Stimulated activated naive CD4-positive, alpha-beta T cell treated with Interleukin-2 at 50 U/mL for 16 hours (primary cell): ENCODE results near the gene SORT1.
"Not testable (repeated sequence)": the region's sequence is repeated elsewhere in the genome, so short reads cannot be mapped to it uniquely, and the experiment has no call there.

Experiments
- DNase-seq: peaks from one replicate; lab custom pipeline; 2025; lab: John Stamatoyannopoulos, UW

SORT1 gene

DNA sequence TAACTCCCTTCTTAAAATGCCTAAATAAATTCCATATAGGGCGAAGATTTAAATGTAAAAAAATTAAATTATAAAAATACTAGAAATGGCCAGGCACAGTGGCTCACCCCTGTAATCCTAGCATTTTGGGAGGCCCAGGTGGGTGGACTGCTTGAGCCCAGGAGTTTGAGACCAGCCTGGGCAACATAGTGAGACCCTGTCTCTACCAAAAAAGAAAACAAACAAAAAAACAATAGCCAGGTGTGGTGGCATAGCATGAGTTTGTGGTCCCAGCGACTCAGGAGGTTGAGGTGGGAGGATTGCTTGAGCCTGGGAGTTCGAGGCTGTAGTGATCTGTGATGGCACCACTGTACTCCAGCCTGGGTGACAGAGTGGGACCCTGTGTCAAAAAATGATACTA, 17.8 kb downstream of the SORT1 start:
- no peak for DNase-seq

- DNase-seq: no peak
Measured at GRCh38 chr1:109379422-109379821, 18.3 kb downstream of the SORT1 start.

- DNase-seq: no peak
Measured at GRCh38 chr1:109377698-109378097, 20.0 kb downstream of the SORT1 start.

DNA sequence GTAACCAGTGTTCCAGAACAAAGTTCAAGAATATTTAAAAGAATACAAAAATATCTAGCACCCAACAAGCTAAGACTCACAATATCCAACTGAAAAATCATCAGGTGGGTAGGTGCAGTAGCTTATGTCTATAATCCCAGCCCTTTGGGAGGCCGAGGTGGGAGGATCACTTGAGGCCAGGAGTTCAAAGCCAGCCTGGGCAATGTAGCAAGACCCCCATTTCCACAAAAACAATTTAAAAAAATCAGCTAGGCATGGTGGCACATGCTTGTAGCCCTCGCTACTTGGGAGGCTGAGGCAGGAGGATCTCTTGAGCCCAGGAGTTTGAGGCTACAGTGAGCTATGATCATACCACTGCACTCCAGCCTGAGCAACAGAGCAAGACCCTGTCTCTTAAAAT, 24.0 kb downstream of the SORT1 start:
- not testable (repeated sequence) for DNase-seq

DNA sequence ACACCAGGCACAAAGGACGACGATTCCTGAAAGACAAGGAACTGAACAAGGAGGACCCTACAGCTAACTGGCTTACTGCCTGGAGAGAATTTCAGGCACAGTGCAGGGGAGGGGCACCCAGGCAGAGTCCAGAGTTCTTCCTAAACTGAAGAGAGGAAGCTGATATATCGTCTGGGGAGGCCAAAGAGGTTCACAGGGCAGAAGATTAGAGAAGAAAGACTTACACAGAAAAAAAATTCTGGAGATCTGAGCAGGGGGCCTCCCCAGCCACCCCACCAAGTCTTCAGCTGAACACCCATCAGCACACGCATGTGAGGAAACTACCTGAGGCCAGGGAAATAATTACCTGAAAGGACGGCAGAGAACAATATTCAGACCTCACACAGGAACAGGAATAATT, 24.6 kb downstream of the SORT1 start:
- DNase-seq: no peak

DNA sequence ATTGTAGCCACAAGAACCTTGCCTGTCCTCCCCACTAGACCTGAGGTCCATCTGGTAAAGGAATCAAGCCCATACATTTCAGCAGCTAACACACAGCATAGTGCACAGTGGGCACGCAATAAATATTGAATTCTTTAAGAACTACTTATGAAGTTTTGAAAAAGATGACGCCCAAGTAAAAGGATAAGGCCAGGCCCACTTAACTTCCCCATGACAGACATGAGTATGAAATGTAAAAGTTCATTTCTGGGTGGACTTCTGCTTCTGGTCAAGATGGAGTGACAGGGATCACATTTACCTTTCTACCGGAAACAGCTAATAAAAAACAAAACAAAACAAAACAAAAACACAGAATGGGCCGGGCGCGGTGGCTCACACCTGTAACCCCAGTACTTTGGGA, 25.4 kb downstream of the SORT1 start:
- DNase-seq: no peak

- no peak for DNase-seq
Measured at GRCh38 chr1:109371341-109371739, 26.4 kb downstream of the SORT1 start.

DNA sequence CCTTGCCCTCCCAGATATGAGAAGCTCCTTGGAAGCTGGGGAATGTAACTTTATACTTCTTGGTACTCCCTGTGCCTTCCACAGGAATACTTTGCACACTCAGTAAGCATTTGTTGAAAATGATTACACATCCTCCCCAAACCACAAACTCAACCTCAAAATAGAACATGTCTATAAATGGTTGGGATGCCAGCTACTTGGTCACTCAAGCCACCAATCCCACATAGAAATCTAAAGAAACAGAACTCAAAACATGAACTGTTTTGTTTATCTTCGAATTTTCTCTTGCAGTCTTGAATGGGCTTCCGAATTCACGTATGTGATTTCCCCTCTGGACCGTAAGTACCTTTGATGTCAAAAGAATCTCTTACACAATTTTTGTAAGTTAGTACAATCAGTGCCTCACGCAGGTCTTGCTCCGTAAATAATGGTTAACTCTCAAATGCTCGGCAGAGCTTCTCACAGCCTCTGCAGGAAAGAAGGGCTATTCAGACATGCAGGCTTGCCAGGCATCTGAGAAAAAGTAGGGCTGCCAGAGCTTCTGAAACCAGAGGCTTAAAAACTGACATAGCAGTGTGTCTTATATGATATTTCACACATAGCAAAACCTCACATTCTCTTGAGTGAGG, 26.9 kb downstream of the SORT1 start:
- no peak for DNase-seq

GRCh38 chr1:109369167-109369746, 28.5 kb downstream of the SORT1 start:
- no peak for DNase-seq

- DNase-seq: no peak
Measured at GRCh38 chr1:109368464-109368863, 29.3 kb downstream of the SORT1 start.

GRCh38 chr1:109367626-109368025, 30.1 kb downstream of the SORT1 start:
- DNase-seq: no peak

DNA sequence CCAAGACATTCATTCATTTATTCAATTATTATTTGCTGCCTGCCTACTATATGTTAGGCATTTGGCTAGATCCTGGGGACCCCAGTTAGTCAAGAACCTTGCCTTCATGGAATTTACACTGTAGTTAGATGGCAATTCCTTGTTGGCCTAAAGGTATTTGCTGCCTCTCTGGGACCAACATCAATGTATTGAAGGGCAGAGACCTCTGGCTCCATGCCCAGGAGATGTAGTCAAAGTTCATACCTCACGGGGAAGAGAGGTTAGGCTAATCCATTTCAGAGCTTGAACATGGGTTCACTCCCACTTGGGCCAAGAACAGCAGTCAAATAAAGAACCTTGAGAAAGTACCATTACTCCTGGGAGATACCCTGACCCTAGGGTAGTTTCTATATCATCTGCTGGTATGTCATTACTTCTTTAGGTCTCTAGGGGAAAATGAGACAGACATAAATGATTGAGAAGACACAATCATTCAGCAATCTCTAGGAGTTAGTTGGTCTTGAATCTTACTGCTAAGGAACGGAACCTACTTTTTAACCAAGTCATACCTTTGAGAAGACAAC, 32.0 kb downstream of the SORT1 start:
- DNase-seq: no peak

- no peak for DNase-seq
Measured at GRCh38 chr1:109361649-109362048, 36.1 kb downstream of the SORT1 start.

- DNase-seq: no peak
Measured at GRCh38 chr1:109361069-109361468, 36.6 kb downstream of the SORT1 start.

GRCh38 chr1:109357616-109358015, 40.1 kb downstream of the SORT1 start:
- no peak for DNase-seq

- no peak for DNase-seq
Measured at GRCh38 chr1:109356915-109357314, 40.8 kb downstream of the SORT1 start.

- DNase-seq: no peak
Measured at GRCh38 chr1:109356505-109356904, 41.2 kb downstream of the SORT1 start.

DNA sequence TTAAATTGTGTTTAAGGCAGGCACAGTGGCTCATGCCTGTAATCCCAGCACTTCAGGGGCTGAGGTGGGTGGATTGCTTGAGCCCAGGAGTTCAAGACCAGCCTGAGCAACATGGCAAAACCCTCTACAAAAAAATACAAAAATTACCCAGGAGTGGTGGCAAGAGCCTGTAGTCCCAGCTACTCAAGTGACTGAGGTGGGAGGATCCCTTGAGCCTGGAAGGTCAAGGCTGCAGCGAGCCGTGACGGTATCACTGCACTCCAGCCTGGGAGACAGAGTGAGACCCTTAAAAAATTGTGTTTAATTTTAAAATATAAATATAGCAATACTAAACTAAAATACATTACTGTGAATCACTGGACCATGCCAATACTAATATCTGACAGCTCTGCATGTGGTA, 42.8 kb downstream of the SORT1 start:
- no peak for DNase-seq

GRCh38 chr1:109351457-109351856, 46.3 kb downstream of the SORT1 start:
- no peak for DNase-seq

DNA sequence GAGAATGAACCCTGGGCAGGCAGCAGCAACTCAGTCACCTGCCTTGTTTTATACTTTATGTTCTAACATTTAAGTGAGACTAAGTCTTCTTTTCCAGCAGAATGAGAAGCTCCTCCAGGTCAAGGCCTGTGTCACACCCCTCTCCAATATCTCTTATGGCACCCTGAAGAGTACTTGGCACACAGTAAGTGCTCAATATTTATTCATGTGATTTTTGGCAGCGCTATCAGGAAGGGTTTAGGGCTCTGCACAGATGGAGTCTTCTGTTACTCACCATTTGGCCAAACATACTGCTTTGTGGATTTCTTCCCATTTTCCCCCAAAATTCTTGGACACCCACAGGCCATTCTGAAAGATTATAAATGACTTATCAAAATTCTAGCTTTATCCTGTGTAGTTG, 47.1 kb downstream of the SORT1 start:
- DNase-seq: no peak

GRCh38 chr1:109350182-109350581, 47.5 kb downstream of the SORT1 start:
- DNase-seq: no peak

DNA sequence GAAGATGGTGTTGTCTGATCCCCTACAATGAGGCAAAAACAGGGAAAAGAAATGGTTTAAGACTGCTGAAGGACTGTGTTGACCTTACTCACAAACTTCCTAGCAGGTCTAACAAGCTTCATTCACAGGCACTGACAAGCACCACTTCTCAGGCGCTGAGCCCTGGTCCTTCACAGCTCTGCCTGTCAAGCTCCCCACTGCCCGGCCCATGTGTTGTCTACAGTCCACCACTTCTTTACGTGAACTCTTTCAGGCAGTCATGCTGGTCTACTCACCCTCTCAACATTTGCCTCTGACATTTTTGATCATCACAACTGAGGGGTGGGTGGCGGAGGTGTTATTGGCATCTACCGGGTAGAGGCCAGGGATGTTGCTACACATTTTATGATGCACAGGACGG, 50.2 kb downstream of the SORT1 start:
- DNase-seq: no peak

DNA sequence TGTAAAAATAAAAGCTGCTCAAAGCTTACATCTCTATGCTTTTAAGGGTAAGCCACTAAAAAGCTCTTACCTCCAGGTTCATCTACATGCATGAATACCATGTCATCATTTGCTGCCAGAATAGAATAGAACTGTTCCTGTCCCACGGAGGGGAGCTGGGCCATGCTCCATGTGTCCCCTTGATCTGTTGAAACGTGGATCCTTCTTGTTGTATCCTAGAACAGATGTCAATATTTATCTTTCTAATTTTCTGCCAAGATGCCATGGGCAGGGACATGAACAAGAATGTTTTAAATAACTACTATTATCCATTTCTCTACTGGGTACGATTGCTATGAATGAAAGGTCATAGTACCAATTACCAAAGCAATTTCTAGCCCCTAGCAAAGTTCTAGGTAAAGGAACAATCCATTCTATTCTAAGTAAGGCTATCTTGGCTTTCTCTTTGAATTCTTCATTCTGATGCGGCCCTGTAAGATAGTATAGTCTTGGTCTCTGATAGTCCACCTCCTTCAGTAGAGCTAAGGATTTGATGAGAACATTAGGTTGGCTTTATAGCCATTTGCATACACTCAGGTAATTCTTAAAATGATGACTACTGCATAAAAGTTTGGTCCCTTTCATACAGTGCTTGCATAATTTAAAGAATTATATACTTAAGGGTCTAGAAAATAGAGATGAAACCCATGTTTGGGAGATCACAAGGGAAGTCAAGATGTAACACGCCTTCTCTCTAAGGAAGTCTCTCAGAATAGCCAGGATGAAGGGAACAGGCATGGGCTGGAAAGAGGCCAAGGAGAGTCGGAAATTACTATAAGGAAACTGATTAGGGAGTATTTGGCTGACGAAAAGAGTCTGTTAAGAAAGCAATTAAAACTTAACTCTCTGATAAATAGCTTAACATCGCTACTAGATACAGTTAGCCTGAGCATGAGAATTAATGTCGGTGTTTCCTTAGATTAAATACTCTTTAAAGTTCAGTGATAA, 55.5 kb downstream of the SORT1 start:
- no peak for DNase-seq
